GM10266 (cell line): ENCODE results near the gene TESK2.

Source experiments
- DNase-seq: peaks from one replicate; pipeline ENCODE4 v3.0.0; 2012; ENCODE audit errors: extremely low spot score
- TF ChIP-seq, protein P1 (sequence below): IDR thresholded peaks from 2 replicates; pipeline ENCODE4 v1.5.1; 2012; ENCODE audit warnings: mild to moderate bottlenecking, low read depth; ENCODE audit not compliant: control insufficient read depth, insufficient read depth; ENCODE audit errors: missing control alignments

Gene TESK2

DNA sequence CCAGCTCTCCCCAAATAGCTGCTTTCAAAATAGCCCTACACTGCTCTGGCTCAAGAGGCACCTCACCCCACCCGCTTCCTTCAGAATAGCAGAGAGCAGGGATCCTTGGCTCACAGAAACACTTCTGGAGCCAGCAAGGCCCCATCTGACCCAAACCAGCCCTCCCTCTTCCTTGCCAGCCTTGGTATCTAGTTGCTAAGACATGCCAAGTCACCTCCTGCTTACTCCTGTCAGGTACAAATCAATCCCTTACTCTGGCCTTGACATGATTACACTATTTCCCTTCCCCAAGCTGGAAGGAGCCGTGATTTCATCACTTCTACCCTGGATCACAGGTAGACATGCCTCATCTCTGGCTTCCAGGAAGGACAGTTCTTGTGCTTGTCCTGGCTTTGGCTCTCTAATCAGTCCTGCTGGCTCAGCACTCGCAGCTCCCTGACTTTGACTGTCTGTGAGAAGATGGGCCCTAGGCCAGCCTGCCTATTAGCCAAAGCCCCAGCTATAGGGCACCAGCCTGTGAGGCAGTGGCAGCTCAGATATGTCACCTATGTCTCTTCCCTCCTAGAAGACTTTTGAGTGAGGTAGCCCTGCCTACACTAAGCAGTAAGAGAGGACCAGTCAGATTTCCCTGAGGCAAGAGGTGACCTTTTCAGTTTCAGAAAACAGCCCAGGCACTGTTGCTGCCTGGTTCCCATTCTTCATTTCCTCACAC, 141.8 kb downstream of the TESK2 start:
- no peak for DNase-seq
- TF ChIP-seq, protein P1, sequence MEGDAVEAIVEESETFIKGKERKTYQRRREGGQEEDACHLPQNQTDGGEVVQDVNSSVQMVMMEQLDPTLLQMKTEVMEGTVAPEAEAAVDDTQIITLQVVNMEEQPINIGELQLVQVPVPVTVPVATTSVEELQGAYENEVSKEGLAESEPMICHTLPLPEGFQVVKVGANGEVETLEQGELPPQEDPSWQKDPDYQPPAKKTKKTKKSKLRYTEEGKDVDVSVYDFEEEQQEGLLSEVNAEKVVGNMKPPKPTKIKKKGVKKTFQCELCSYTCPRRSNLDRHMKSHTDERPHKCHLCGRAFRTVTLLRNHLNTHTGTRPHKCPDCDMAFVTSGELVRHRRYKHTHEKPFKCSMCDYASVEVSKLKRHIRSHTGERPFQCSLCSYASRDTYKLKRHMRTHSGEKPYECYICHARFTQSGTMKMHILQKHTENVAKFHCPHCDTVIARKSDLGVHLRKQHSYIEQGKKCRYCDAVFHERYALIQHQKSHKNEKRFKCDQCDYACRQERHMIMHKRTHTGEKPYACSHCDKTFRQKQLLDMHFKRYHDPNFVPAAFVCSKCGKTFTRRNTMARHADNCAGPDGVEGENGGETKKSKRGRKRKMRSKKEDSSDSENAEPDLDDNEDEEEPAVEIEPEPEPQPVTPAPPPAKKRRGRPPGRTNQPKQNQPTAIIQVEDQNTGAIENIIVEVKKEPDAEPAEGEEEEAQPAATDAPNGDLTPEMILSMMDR: no peak

DNA sequence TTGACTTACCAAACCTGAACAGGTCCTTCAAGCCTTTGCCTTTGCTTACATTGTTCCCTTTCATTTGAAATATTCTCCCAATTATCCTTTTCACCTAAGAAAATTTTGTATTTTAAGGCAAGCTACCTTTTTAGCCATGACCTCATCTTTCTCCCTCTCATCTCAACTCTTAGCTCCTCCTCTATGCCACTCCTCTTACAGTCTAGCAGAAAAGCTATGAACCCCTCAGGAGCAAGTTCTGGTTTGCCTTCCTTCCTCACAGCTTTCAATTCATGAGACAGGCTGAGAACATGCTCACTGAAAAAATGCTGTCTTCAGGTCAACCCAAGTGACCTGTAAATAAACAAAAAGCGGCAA, 142.4 kb downstream of the TESK2 start:
- TF ChIP-seq, protein P1: no peak
- DNase-seq: no peak

DNA sequence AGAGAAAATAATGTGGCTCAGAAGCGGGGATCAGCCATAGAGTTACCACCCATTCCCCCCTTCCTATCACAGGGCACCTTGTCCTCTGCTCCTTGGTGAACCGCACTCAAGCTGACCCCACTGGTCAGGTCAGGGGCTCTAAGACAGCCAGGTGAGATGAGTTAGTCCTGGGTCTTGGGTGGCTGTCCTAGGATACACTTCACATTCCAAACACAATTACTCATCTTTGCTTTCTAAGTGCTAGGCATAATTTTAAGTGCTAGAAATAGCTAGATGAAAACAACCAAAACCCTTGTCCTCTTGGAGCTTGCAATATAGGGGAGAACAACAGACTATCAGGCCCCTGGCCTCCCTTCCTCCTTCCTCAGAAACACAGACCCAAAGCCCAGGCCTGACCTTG, 142.9 kb downstream of the TESK2 start:
- DNase-seq: no peak

DNA sequence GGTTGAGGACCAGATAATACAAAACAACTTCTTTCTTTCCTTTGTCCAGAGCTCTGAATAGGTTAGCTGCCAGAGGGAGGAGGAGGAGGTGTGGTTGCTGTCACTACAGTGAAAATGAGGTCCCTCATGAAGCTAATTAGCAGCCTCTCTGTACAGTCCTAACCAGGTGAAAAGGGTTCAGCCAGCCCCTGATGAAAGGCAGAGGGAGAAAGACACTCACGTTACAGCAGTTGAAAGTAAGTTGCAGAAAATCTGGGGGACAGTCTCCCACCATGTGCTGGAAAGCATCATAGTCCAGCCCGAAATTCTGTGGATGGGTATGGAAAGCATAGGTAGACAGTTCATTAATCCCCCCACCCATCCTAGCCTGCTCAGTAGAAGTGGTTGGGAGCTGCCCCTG, 144.5 kb downstream of the TESK2 start:
- DNase-seq: no peak
- TF ChIP-seq, protein P1: no peak

More for the DNA sequence above, 142.9 kb downstream of the TESK2 start:
- TF ChIP-seq, protein P1: no peak

DNA sequence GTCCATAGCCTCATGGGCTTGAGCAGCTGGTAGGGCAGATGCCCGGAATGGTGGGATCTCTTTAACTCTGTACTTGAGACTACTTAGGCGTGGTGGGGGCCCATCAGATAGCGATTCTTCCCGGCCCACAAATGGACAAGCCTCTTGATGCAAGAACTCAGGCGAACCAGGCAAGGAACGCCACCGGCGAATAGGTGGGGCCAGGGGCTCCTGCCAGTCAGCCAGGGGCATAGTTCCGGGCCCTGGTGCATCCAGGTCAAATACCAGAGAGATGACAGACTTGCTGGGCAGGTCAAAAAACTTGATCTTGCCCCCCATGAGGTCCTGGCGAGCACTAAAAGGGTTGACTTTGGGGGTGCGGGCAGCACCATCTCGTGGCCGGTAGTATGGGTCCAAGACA, 145.9 kb downstream of the TESK2 start:
- no peak for DNase-seq
- TF ChIP-seq, protein P1: no peak

DNA sequence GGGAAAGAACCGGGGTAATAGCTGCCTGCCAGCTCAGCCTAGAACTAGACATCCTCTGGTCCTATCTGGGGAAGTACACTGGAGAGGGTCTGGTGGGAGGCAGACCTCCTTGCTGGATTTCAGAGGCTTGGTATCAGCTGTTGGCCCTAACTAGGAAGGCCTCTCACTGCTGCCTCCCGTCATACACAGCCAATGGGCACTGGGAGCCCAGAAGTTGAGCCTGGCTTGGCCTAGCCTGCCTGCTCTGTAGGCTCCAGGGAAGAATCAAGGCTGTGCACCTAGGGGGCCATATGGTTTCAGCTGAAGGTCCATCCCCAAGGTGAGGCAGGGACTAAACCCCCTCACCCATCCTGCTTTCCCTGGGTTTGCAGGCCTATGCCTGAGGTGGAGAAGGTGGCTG, 146.5 kb downstream of the TESK2 start:
- TF ChIP-seq, protein P1: no peak
- no peak for DNase-seq

DNA sequence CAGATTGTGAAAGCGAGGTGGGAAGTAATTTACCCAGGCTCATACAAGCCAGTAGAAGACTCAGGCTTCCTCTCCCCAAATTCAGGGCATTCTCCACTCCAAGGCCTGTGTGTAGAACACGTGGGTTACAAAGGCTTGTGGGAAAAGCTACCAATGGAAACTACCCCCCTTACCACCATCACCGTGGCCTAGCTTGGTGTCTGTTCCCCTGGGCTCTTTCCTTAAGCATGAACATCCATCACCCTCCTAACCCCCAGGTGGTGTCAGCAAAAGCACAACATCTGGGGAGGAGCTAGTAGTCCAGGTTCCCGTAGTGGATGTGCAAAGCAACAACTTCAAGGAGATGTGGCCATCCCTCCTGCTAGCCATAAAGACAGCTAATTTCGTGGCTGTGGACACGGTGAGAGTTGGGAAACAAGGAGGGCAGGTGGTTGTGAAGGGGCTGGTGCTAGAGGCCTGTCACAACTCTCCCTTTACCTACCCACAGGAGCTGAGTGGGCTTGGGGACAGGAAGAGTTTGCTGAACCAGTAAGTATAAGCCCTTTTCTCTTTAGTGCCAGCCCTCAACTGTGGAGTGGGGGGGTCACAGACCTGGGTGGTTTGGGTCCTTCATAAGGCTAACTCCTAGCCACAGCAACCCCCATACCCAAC, 150.0 kb downstream of the TESK2 start:
- peak; percentile 26 for DNase-seq
- TF ChIP-seq, protein P1: no peak
